HG03196 (cell line): Measurements from ENCODE around the gene DPP7.
A peak's percentile ranks its signal among the peaks of the same experiment; 100 is the strongest.

ENCODE experiments used
- ATAC-seq: cut with Tn5 transposase; IDR thresholded peaks from one replicate; pipeline ENCODE4 v1.9.1; 2021; ENCODE audit not compliant: unreplicated experiment

The DPP7 gene

DNA sequence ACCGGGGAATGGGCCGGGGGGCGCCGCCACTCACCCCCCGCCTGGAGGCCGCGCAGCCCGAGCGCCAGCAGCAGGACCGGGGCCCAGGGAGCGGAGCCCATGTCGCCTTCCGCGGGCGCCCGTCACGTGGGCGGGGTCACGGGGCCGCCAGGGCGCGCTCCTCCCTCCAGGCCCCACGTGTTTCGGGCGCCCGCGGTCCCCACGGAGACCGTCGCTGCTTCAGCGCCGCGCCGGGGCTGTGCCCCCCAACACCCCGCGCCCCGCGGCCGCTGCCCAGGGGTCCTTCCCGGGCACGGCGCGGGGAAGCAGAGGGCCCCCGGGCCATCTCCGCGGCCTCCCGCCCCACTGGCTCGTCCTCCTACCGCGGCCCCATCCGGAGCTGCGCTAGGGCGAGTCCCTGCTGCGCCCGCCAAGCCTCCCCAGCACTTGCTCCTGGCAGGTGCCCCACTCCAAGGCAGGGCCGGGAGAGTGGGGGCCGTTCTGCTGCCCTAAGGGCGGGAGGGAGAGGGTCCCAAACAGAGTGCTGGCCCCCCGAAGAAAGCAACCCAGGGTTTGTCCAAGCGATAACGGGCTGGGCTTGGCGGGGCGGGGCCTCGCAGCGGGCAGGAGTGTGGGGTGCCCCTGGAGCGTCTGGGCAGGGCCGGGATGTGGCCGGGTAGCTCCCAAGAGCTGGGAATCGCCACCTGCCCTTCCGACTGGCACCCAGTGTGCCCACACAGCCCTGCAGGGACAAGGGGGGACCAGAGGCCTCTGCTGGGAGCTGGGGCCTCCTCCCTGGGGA, at the start of gene DPP7:
Gene DPP7, minus strand, starts transcription at position 121 of the 781 bp plus-strand sequence. Its CDS starts 20 bp downstream, at position 101.
- ATAC-seq, result peak; percentile 57

DNA sequence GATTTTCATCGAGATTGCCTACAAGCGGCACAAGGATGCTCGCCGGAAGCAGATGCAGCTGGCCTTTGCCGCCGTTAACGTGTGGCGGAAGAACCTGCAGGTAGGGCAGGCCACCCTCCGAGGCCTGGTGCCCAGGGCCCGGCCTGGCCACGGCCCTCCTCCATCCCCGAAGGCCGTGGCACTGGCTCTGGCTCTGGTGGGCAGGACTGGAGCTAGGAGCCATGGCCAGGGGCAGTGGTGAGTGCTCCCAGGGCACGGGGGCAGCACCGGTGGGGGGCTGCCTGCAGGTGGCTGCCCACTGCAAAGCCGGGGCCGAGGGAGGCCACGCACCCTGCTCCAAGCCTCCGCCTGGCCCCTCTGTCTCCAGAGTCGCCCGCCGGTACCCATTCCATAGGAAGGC, 49.3 kb upstream of the DPP7 start:
- ATAC-seq, result no peak

DNA sequence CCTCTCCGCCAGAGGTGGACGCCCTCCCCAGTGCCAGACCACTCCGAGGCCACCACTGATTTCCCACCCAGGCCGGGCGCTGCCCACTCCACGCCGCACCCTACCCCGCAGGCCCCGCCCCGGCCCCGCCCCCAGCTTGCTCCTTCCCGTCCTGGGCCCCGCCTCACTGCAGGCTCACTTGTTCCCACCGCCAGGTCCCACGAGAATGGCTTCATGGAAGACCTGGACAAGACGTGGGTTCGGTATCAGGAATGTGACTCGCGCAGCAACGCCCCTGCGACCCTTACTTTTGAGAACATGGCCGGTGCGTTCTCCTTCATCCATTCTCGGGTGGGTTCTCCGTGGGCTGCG, 48.8 kb upstream of the DPP7 start:
- ATAC-seq, result no peak

DNA sequence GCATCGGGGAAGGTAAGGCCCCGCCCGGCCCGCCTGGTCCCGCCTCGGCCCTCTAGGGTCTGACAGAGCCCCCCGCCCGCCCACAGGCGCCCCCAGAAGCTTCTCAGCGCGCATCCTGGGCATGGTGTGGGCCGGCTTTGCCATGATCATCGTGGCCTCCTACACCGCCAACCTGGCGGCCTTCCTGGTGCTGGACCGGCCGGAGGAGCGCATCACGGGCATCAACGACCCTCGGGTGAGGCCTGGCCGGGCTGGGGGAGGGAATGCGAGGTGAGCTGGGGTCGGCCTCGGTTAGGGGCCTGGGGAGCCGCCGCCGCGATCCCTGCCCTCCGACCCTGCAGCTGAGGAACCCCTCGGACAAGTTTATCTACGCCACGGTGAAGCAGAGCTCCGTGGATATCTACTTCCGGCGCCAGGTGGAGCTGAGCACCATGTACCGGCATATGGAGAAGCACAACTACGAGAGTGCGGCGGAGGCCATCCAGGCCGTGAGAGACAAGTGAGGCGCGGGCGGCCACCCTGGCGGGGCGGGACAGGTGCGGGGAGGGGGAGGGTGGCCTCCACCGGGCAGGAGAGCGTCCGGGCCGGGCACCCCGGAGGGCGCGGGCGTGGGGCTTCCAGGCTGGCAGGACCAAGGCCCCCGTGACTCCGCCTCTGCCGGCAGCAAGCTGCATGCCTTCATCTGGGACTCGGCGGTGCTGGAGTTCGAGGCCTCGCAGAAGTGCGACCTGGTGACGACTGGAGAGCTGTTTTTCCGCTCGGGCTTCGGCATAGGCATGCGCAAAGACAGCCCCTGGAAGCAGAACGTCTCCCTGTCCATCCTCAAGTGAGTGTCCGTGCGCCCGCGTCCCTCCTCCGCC, 48.2 kb upstream of the DPP7 start:
- no peak for ATAC-seq

DNA sequence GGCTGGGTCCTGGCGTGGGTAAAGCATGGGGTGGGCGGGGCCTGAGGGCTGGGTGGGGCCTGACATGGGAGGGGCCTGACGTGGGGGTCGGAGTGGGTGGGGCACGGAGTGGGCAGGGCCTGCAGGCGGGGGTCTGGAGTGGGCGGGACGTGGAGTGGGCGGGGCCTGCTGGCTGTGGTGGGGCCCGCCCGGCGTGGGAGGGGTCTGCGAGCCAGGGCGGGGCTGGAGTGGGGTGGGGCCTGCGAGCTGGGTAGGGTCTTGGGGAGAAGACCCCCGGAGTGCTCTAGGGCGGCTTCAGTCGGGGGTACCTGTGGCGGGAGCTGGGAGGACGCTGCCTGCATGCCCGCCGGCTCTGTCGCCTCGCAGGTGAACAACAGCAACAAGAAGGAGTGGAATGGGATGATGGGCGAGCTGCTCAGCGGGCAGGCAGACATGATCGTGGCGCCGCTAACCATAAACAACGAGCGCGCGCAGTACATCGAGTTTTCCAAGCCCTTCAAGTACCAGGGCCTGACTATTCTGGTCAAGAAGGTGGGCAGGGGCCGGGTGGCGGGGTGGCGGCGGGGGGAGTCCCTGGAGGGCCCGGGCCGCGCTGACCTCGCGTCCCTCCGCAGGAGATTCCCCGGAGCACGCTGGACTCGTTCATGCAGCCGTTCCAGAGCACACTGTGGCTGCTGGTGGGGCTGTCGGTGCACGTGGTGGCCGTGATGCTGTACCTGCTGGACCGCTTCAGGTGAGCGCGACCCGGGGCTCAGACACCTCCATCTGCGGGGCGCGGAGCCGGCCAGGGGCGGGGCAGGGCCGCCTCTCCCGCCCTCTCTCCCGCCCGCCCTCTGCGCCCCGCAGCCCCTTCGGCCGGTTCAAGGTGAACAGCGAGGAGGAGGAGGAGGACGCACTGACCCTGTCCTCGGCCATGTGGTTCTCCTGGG, 47.3 kb upstream of the DPP7 start:
- ATAC-seq, result no peak

DNA sequence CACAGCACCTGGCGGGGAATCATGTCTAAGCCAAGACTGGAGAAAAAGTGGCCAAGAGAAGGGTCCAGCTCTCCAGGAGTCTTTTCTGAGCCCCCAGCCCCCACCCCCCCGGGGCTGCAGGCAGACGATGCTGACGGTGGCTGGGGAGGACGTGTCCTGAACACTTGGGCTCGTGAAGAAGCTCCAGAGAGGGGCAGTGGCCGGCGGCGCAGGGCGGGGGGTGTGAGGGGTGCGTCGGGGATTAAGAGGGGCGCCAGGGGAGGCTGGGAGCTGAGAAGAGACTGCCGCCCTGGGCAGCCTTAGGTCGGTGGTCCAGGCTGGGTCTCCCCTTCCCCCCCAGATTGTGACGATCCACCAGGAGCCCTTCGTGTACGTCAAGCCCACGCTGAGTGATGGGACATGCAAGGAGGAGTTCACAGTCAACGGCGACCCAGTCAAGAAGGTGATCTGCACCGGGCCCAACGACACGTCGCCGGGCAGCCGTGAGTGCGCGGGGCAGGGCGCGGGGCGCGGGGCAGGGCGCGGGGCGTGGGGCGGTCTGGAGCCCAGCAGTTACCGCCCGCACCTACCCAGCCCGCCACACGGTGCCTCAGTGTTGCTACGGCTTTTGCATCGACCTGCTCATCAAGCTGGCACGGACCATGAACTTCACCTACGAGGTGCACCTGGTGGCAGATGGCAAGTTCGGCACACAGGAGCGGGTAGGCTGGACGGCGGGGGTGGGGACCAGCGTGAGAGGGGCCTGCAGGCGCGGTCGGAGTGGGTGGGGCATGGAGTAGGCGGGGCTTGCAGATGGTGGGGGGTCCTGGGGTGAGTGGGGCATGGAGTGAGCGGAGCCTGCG, 46.4 kb upstream of the DPP7 start:
- no peak for ATAC-seq

DNA sequence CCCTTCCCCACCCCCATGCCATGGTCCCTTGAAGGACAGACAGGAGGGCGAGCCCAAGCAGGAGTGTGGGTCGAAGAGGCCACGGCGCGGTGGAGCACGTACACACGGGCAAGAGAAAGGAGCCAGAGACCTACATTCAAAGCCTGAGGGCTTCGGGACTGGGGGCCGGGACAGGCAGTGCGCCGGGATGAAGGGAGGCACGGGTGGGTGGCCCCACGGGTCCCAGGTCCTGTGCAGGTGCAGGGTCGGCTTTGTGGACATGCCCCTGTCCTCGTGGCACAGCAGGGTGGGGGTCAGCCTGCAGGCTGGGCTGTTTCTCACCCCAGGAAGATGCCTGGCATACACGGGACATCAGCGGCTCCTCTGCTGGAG, 45.5 kb upstream of the DPP7 start:
- no peak for ATAC-seq

DNA sequence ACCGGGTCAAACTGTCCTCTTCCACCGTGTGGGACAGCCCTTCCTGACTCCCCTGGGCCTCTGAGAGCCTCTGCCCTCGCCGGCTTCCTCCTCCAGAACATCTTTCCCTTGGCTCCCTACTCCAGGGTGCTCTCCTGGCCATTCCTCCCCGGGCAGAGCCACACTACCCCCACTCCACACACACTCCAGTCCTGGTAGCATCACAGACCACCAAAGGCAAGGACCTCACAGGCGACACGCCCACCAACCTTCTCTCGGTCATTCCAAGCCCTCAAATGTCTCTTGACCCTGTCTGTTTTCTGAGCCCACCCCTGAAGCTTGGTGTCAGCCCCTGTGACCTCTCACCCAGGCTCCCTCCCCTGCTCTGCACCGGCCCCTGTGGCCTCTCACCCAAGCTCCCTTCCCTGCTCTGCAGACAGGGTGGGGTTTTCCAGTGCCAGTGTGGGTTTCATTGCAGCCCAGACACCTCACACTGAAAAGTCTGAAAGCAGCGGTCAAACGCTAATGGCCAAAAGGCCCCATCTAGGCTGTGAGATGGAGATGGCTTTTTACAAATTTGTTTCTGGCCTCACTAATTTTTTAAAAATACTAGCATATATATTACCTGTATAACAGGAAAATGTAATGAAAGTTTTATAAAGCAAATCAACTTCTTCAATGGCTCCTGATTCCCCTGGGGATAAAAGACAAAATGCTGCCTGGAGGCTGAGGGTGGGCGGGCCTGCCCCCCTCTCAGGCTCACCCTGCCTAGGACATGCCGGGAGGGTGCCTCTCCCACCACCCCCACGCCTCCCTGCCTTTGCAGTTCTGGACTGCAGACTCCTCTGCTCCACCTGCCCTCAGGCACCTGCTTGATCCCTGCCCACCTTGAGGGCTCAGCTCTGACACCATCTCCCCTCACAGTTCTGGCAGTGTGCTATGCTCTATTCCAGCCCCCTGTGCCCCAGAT, 44.8 kb upstream of the DPP7 start:
- ATAC-seq, result no peak

DNA sequence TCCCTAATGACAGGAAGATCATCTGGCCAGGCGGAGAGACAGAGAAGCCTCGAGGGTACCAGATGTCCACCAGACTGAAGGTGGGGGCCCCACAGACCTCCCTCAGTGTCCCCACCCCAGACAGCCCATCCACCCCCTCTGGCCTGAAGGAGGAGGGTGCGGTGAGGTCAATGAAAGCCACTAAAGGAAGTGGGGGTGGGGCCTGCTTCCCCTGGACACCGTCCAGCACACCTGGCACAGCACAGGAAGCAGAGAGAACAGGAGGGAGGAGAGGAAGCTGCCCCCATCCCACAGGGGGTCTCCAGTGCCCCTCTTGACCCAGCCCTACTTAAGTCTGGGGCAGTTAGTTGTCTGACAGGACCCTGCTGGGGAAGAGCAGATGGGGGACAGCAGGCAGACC, 44.1 kb upstream of the DPP7 start:
- no peak for ATAC-seq

DNA sequence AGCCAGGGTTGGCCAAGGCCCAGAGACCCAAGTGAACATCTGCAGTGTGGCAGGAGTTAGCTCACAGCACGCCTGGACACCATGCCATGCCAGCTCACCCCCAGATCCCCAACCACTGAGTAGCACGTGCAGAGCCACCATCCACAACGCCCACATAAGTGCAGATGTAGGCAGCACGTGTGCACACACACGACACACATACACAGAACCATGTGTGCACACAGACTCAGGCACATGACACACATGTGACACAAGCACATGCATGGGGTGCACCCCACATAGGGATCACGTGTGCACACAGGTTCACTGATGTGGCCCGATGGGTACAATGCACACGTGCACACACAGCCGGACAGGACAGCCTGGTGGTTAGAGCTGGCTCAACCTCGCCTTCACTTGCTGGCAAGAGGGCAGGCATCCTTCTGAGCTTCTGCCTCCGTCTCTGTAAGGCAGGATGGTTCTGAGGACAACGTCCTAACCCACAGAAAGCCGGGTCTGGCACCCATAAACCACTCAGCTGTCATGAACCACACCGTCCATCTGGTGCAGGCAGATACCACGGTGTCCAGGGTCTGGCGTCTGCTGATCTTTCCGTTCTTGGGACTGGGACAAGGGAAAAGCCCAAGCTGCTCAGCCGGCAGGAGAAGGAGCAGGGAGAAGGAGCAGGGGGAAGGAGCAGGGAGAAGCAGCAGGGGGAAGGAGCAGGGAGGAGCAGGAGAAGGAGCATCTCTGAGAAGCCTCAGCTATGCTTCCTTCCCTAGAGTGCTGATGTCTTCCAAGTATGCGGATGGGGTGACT, 43.3 kb upstream of the DPP7 start:
- ATAC-seq, result no peak

DNA sequence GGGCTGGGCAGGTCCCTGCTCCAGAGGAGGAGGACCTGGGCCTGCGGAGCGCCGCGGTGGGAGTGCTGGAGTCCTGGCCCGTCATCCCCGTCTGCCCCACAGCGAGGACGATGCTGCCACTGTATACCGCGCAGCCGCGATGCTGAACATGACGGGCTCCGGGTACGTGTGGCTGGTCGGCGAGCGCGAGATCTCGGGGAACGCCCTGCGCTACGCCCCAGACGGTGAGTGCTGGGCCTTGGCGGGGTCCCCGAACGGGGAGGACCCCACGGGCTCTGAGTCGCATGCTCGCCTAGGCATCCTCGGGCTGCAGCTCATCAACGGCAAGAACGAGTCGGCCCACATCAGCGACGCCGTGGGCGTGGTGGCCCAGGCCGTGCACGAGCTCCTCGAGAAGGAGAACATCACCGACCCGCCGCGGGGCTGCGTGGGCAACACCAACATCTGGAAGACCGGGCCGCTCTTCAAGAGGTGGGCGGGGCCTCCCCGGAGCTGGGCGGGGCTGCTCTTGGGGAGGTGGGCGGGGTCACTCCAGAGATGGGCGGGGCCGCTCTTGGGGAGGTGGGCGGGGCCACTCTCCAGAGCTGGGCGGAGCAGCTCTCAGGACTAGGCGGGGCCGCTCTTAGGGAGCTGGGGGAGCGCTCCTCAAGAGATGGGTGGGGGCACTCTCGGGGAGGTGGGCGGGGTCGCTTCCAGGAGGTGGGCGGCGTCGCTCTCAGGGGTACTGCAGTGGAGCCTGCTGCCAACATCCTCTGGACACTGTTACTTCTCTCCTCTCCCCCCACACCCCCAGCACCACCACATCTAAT, 42.2 kb upstream of the DPP7 start:
- no peak for ATAC-seq

DNA sequence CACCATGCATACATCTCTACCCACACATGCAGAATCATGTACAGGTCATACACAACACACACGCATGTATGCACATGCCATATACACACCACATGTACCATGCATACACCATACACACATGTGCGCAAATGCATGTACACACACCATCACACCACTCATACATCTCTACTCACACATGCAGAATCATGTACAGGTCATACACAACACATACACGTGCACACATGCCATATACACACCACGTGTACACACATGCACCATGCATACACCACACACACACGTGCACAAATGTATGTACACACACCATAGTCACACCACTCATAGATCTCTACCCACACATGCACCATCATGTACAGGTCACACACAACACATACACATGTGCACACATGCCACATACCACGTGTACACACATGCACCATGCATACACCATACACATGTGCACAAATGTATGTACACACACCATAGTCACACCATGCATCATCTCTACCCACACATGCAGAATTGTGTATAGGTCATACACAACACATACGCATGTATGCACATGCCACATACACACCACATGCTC, 38.4 kb upstream of the DPP7 start:
- ATAC-seq, result no peak

DNA sequence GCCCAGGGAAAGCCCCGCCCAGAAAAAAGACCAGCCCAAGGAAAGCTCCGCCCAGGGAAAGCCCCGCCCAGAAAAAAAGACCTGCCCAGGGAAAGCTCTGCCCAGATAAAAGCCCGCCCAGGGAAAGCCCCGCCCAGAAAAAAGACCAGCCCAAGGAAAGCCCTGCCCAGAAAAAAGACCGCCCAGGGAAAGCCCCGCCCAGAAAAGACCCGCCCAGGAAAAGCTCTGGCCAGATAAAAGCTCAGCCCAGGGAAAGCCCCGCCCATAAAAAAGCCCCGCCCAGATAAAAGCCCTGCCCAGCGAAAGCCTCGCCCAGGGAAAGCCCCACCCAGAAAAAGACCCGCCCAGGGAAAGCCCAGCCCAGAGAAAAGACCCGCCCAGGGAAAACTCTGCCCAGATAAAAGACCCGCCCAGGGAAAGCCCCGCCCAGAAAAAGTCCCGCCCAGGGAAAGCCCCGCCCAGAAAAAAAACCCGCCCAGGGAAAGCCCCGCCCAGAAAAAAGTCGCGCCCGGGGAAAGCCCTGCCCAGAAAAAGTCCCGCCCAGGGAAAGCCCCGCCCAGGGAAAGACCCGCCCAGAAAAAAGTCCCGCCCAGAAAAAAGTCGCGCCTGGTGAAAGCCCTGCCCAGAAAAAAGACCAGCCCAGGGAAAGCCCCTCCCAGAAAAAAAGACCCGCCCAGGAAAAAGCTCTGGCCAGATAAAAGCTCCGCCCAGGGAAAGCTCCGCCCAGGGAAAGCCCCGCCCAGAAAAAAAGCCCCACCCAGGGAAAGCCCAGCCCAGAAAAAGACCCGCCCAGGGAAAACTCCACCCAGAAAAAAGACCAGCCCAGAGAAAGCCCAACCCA, 36.3 kb upstream of the DPP7 start:
- peak; percentile 46 for ATAC-seq

DNA sequence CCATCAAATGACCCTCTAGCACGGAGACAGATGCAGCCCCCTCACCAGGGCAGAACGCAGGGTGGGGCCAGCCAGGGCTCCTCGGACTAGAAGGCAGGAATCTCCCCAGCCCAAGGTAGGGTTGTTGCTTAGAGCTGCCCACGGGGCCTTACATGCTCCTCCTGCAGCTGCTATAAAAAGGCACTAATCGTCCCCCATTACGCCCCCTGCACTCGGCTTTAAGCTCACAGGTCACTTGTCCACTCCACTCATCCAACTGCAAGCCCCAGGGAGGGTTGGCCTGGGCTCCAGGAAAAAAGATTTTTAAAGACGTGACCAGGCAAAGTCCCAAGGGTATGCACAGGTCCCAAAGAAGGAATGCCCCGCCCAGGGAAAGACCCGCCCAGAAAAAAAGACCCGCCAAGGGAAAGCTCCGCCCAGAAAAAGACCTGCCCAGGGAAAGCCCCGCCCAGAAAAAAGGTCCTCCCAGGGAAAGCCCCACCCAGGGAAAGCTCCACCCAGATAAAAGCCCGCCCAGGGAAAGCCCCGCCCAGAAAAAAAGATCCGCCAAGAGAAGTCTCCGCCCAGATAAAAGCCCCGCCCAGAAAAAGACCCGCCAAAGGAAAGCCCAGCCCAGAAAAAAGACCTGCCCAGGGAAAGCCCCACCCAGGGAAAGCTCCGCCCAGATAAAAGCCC, 35.5 kb upstream of the DPP7 start:
- peak; percentile 15 for ATAC-seq

DNA sequence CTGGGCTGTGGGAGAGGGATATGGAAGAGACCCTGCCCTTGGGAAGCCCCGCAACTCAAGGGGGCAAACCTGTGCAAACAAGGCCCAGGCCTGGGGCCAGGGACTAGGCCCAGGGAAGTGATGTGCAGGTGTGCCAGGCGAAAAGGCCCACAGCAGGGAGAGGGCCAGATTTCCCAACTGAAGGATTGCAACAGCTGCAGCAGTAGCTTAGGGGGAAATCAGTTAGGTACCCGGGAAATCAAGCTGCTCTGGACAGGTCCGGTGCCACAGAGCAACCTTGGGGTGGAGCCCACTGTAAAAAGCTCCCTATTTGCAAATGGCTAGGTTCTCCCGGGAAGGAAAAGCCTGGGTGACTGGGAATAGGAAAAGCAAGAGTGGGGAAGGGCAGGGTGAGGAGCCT, 34.8 kb upstream of the DPP7 start:
- no peak for ATAC-seq

DNA sequence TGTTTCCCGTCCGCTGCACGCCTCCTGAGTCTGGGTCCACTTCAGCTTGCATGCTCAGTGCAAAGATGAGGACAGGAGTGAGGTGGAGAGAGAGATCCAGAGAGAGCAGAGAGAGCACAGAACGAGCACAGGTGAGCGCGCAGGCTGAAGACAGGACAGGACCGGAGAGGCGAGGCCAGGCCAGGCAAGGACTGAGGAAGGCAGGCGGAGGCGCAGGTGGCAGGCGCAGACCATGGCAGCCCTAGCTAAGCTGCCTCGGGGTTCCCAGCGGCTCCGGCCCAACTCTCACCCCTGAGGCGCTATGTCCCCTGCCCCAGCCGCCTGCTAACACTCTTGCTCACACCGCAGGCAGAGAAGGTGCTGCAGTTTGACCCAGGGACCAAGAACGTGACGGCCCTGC, 34.1 kb upstream of the DPP7 start:
- ATAC-seq, result no peak
